ENCODE data around the gene MACROD1.

The MACROD1 gene

DNA sequence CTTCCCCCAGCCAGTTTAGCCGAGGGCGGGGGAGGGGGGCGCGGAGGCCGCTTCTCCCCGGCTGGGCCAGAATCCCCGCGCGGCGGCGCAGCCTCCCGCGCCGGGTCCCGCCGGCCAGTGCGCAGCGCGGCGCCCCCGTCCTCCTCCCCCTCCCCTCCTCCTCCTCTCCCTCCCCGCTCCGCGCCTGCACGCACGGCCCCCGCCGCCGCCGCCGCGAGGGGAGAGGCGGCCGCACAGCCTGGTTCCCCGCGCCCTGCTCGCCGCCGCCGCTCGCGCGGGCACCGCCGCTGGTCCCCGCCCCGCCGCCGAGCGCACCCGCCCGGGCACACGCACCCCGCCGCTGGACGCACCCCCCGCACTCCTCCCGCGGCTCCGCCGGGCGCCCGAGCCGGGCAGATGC, 130.3 kb downstream of the MACROD1 start, which contains the start of gene FLRT1:
FLRT1 (plus strand) TSS at position 356 of the 400 bp plus-strand sequence. CDS start 80,337 bp downstream, outside the sequence.
- peak; percentile 79 for DNase-seq (ENCODE audit: low spot score)

DNA sequence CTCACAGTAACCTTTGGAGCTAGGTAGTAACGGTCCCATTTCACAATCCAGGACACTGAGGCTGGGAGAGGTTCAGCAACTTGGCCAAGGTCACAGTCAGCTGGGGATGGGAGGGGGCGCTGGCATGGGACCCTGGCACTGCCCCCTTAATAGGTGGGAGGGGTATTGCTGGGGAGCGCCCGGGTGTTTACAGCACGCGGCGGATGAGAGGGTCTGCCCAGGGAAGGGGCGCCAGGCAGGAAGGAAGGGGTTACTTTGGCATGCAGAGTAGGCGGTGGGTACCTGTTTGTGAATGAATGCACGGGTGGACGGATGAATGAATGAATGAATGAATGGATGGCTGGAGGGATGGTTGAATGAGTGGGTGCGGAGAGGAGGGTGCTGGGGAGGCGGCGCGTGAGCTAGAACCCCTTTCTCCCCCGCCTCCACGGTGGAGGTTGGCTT, 130.8 kb downstream of the MACROD1 start:
- no peak for DNase-seq (ENCODE audit: low spot score)

GRCh38 chr11:64034411-64034811, 131.5 kb downstream of the MACROD1 start:
- DNase-seq (ENCODE audit: low spot score) = no peak

- no peak for DNase-seq (ENCODE audit: low spot score)
Observed at GRCh38 chr11:64032050-64032449, 133.9 kb downstream of the MACROD1 start.

GRCh38 chr11:64031001-64031400, 134.9 kb downstream of the MACROD1 start:
- DNase-seq (ENCODE audit: low spot score) = no peak

GRCh38 chr11:64029773-64030172, 136.1 kb downstream of the MACROD1 start:
- DNase-seq (ENCODE audit: low spot score) = no peak

- peak; percentile 67 for DNase-seq (ENCODE audit: low spot score)
Observed at GRCh38 chr11:64028398-64029115, 137.4 kb downstream of the MACROD1 start.

DNA sequence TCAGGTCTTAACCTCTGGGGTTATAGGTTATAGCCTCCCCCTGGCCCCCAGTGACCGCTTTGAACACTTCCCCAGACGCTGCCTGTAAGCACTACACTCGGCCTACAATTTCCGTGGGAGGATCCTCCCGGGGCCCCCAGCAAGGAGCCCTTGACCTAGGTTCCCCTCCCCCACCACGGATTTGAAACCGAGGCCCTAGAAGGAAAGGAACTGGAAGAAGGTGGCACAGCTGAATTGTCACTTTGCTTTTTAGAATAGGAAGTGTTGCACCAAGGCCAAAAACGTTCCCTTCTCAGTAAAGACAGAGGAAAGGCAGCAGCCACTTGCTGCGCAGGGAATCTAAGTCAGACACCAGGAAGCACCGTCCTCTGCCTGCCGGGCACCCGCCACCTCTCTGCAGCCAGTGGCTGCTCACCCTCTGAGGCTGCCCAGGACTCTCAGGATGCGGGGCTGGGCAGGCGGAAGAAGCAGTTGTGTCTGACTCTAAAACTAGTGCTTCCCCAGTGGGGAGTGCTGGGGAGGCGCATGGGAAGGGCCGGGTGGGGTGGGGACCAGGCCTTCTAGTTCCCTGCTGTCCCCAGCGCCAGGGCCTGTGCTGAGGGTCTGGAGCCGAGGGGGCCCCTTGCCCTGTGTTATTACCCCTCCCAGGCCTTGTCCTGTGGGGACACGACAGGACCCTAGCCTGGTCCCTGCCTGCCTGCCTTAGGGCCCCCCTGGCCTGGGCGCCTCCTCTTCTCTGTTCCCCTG, 138.1 kb downstream of the MACROD1 start:
- DNase-seq (ENCODE audit: low spot score) = no peak

- no peak for DNase-seq (ENCODE audit: low spot score)
Observed at GRCh38 chr11:64026575-64027205, 139.2 kb downstream of the MACROD1 start.

GRCh38 chr11:64025205-64025604, 140.7 kb downstream of the MACROD1 start:
- DNase-seq (ENCODE audit: low spot score) = no peak

DNA sequence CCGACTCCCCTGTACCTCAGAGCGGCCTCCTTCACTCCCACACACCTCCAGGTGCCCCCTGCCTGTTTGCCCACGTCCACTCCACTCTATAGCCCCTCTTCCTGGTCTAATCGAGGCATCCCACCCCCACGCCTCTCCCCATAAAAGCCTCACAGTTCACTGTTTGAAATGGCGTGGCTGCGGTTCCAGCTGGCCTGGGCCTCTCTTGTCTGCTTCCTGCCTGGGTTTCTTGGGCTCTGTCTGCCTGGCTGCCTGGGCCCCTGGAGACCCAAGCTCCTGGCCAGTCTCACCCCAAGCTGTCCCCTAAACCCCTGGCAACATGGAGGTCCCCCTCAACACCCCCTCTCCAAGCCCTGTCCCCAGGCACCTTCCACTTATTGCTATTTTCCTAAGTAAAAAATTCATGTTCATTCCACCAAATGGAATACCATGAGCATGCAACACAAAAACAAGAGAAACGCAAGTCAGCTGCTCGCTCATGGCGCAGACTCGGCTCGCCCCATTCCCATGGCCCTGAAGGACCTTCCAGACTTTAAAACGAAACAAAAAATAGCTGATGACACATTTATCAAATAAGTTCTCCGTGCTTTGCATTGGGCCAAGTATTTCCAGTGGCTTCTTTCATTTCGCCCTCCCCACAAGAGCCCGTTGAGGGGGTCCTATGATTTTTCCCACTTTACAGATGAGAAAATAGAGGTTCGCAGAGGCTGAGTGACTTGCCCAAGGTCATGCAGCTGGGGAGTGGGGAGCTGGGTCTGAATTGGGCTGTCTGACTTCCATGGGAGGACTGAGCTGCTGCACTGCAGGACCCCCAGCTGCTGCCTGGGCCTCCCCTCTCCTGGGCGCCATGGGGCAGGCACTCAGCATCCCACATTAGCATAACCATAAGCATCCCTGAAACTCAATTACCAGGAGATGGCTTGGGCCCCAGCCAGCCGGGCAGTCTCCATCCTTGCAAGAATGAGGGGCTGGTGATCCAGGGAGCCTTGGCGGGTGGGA, 141.9 kb downstream of the MACROD1 start:
- no peak for DNase-seq (ENCODE audit: low spot score)

DNA sequence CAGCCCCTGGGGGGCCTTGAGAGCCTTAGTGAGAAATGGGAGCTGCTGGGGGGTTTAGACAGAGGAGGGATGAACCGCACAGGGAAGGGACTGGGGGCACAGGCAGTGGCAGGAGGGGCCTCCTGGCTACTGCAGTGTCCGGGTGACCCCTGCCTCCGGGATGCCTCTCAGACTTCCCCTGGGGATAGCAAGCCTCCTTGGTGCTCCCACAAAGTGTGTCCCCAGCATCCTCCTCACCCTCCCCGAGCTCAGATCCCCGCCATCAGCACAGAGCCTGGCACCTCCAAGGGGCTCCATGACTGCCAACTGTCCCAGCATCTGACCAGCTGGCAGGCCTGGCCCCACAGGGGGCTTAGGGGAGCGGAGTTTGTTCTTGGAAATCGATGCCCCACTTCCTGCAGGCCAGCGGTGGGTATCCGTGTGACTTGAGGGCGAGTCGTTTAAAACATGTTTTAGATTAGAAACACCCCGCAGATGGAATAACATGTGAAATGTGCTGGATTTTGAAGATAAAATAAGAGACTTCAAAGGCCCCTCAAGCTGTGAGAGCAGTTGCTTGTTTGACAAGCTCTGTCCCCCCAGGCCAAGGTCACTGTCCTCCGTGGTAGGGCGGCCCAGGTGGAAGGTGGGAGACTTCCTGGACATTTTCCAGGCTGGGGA, 143.7 kb downstream of the MACROD1 start:
- no peak for DNase-seq (ENCODE audit: low spot score)

GRCh38 chr11:64021757-64022093, 144.2 kb downstream of the MACROD1 start:
- DNase-seq (ENCODE audit: low spot score) = no peak

GRCh38 chr11:64020976-64021756, 144.7 kb downstream of the MACROD1 start:
- no peak for DNase-seq (ENCODE audit: low spot score)

DNA sequence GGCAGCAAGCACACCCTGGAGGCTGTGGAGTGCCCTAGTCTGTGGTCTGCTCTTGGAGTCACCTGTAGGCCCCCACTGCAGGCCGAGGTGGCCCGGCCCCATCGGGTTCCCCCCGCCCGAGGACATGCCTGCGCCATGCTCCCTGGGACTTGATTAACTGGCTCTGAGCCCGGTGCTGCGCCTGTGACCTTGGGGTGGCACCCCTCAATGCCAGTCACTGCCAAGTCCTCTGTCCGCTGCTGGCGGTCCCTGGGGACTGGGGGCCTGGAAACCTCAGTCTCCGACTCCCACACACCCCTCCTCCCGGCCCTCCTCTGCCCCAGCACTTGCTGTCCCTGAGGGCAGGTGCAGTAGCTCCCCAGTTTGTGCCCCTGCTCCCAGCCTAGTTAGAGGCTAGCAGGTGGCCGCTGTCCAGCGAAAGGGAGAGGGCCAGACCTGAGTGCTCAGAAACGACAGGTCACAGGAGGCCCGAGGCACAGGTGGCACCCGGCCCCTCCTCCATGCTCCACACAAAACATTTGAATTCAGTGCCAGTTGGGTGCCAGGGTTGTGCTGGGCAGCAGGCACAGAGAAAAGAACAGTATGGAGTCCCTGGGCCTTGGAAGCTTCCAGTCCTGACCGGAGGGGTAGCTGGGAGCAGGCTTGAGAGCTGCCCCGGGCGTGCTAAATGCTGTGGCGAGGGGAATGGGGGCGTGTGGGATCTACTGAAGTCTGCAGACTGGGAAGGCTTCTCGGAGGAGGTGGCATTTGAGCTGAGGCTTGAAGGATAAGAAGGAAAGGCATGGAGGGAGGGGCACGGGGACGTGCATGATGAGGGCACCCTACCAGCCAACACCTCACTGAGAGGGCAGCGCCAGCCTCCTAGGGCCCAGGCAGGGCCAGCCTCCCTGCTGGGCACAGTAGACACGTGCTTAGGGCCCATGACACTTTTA, 146.5 kb downstream of the MACROD1 start:
- DNase-seq (ENCODE audit: low spot score) = no peak

DNA sequence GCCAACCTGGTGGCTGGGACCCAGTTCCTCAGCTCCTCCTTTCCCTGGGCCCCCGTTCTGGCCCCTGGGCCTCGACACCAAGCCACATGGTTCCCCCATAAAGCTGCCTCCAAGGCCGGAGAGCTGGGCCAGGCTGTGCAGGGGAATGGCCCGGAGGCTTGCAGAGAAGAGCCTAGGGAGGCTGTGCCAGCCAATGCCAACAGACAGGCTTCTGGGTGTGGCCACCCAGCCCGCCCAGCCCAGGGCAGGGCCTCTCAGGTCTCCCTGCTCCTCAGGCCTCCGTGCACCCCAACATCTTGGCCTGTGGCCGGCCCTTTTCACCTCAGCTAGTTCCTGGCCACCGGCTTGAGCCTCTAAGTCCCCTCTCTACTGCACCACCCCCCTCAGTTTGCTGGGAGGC, 147.6 kb downstream of the MACROD1 start:
- DNase-seq (ENCODE audit: low spot score) = no peak

- DNase-seq (ENCODE audit: low spot score) = no peak
Observed at GRCh38 chr11:64017945-64018224, 148.0 kb downstream of the MACROD1 start.

DNA sequence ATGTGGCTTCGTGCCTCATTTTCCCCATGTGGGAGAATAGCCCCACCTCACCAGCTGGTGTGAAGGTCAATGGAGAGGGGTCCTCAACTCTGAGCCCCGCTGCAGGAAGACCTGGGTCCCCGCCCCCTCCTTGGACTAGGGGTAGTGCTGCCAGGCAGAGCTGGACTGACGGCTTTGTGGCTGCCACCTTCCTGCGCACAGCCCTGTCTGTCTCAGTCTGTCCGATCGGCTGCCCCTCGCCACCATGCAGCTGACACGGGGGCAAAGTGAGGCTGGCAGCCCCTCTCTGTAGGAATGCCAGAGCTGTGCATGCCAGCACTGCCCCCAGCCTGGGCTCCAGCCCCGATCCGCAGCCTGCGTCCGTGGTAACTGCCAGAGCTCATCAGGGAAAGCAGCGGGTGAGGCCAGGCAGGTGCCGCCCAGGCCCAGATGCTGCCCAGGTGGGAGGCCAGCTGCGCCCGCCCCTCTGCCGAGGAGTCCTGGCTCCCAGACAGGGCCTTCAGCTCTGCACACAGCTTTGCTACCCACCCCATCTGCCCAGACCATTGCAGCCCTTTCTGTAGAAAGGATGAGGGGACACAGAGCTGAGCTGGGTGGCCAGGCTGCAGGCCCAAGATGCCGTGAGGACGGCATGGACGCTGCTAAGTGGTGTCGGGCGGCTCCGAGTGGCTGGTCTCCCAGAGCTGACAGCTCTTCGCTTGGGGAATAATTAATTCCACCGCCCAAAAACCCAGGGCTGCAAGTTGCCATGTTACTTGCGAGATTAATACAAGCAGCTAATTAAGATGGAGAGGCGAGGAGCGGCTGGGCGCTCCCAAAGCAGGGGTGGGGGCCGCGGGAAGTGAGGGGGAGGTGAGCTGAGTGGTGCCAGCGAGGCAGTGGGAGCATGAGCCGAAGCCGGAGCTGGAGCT, 149.7 kb downstream of the MACROD1 start:
- peak; percentile 75 for DNase-seq (ENCODE audit: low spot score)

All from D341Med (cell line).